ENCODE measurements around the gene ITGA1.

The ITGA1 gene

DNA sequence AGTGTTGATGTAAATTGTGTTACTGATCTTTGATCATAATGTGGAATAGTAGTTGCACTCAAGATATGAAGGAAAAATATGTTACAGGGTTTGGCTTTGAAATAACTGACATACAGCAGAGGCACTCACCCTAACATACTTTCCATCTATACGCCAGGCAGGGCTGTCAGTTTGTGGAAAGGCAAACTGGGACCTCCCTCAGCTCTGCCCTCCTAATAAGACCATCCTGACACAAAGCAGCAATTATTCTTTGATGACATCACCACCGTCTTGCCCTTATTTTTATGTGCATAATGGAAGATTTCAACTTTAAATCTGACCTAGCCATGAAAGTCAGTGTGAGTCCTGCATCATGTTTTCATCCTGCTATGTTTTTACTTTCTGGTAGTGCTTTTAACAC is 42.9 kb downstream of the ITGA1 start:
- no peak for ATAC-seq
- no peak for TF ChIP-seq PPARA (CRISPR knock-in tag; IDR thresholded peaks at IDR 0.05; ENCODE audit: borderline replicate concordance)
- TF ChIP-seq, protein P1, sequence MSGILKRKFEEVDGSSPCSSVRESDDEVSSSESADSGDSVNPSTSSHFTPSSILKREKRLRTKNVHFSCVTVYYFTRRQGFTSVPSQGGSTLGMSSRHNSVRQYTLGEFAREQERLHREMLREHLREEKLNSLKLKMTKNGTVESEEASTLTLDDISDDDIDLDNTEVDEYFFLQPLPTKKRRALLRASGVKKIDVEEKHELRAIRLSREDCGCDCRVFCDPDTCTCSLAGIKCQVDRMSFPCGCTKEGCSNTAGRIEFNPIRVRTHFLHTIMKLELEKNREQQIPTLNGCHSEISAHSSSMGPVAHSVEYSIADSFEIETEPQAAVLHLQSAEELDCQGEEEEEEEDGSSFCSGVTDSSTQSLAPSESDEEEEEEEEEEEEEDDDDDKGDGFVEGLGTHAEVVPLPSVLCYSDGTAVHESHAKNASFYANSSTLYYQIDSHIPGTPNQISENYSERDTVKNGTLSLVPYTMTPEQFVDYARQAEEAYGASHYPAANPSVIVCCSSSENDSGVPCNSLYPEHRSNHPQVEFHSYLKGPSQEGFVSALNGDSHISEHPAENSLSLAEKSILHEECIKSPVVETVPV (CRISPR knock-in tag; IDR thresholded peaks at IDR 0.05): no peak
- TF ChIP-seq, protein P2, sequence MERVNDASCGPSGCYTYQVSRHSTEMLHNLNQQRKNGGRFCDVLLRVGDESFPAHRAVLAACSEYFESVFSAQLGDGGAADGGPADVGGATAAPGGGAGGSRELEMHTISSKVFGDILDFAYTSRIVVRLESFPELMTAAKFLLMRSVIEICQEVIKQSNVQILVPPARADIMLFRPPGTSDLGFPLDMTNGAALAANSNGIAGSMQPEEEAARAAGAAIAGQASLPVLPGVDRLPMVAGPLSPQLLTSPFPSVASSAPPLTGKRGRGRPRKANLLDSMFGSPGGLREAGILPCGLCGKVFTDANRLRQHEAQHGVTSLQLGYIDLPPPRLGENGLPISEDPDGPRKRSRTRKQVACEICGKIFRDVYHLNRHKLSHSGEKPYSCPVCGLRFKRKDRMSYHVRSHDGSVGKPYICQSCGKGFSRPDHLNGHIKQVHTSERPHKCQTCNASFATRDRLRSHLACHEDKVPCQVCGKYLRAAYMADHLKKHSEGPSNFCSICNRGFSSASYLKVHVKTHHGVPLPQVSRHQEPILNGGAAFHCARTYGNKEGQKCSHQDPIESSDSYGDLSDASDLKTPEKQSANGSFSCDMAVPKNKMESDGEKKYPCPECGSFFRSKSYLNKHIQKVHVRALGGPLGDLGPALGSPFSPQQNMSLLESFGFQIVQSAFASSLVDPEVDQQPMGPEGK (CRISPR knock-in tag; IDR thresholded peaks at IDR 0.05; ENCODE audit: borderline replicate concordance): no peak
- TF ChIP-seq ISL1 (CRISPR knock-in tag; IDR thresholded peaks at IDR 0.05): no peak
- TF ChIP-seq, protein P3, sequence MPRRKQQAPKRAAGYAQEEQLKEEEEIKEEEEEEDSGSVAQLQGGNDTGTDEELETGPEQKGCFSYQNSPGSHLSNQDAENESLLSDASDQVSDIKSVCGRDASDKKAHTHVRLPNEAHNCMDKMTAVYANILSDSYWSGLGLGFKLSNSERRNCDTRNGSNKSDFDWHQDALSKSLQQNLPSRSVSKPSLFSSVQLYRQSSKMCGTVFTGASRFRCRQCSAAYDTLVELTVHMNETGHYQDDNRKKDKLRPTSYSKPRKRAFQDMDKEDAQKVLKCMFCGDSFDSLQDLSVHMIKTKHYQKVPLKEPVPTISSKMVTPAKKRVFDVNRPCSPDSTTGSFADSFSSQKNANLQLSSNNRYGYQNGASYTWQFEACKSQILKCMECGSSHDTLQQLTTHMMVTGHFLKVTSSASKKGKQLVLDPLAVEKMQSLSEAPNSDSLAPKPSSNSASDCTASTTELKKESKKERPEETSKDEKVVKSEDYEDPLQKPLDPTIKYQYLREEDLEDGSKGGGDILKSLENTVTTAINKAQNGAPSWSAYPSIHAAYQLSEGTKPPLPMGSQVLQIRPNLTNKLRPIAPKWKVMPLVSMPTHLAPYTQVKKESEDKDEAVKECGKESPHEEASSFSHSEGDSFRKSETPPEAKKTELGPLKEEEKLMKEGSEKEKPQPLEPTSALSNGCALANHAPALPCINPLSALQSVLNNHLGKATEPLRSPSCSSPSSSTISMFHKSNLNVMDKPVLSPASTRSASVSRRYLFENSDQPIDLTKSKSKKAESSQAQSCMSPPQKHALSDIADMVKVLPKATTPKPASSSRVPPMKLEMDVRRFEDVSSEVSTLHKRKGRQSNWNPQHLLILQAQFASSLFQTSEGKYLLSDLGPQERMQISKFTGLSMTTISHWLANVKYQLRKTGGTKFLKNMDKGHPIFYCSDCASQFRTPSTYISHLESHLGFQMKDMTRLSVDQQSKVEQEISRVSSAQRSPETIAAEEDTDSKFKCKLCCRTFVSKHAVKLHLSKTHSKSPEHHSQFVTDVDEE (CRISPR knock-in tag; IDR thresholded peaks at IDR 0.05): no peak
- TF ChIP-seq TCF4 (CRISPR knock-in tag; IDR thresholded peaks at IDR 0.05; ENCODE audit: borderline replicate concordance): no peak
- no peak for TF ChIP-seq GLIS3 (CRISPR knock-in tag; IDR thresholded peaks at IDR 0.05)
- TF ChIP-seq CSDC2 (CRISPR knock-in tag; IDR thresholded peaks at IDR 0.05): no peak
- TF ChIP-seq OSR1 (CRISPR knock-in tag; IDR thresholded peaks at IDR 0.05): no peak
- TF ChIP-seq ZNF70 (CRISPR knock-in tag; IDR thresholded peaks at IDR 0.05): no peak
- no peak for TF ChIP-seq ZC3H10 (CRISPR knock-in tag; IDR thresholded peaks at IDR 0.05)
- TF ChIP-seq TOX (CRISPR knock-in tag; IDR thresholded peaks at IDR 0.05; ENCODE audit: borderline replicate concordance): no peak
- TF ChIP-seq SNAI2 (CRISPR knock-in tag; IDR thresholded peaks at IDR 0.05): no peak
- TF ChIP-seq ZFP30 (CRISPR knock-in tag; IDR thresholded peaks at IDR 0.05): no peak
- no peak for TF ChIP-seq RARB (CRISPR knock-in tag; IDR thresholded peaks at IDR 0.05)
- TF ChIP-seq ZFP3 (CRISPR knock-in tag; IDR thresholded peaks at IDR 0.05): no peak
- no peak for TF ChIP-seq ARNTL (CRISPR knock-in tag; IDR thresholded peaks at IDR 0.05; ENCODE audit: borderline replicate concordance, low read depth)
- no peak for TF ChIP-seq ZNF565 (CRISPR knock-in tag; conservative IDR thresholded peaks at IDR 0.05; ENCODE audit: low read depth)
- TF ChIP-seq BACH2 (CRISPR knock-in tag; IDR thresholded peaks at IDR 0.05; ENCODE audit: borderline replicate concordance): no peak

DNA sequence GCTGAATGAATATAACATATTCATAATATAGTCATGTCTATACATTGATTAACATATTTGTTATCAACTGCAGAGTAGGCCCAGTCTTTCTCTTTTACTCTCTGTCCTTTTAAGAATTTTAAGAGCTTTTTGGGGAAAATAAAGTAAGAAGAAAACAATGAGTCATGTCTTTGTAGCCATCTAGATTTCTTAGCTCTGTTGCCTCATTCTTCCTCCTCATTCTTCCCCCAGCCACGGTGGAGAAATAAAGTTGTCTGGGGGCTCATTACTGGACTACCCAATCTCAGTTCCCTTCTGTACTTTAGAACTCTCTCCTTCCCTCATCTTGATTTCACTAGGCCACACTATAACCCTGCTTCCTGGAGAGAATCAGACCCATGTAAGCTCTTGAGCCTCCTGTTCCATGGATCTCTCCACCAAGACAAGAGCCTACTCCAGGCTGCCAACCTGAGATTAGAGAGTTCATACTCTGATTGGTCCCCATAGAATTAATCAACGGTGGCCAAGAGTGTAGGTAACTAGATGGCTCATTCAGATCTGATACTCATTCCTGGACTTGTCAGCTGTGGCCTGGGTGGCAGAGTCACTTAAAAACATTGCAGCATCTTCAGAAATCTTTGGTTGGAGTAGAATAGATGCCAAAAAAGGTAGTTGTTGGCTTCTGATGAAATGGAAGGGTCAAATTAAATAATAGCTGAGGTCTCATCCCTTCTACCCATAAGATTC is 44.2 kb downstream of the ITGA1 start:
- ATAC-seq: no peak
- no peak for TF ChIP-seq ZFP30 (CRISPR knock-in tag; IDR thresholded peaks at IDR 0.05)
- no peak for TF ChIP-seq ESRRG (CRISPR knock-in tag; IDR thresholded peaks at IDR 0.05)
- TF ChIP-seq, protein P4, sequence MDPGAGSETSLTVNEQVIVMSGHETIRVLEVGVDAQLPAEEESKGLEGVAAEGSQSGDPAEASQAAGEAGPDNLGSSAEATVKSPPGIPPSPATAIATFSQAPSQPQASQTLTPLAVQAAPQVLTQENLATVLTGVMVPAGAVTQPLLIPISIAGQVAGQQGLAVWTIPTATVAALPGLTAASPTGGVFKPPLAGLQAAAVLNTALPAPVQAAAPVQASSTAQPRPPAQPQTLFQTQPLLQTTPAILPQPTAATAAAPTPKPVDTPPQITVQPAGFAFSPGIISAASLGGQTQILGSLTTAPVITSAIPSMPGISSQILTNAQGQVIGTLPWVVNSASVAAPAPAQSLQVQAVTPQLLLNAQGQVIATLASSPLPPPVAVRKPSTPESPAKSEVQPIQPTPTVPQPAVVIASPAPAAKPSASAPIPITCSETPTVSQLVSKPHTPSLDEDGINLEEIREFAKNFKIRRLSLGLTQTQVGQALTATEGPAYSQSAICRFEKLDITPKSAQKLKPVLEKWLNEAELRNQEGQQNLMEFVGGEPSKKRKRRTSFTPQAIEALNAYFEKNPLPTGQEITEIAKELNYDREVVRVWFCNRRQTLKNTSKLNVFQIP (CRISPR knock-in tag; IDR thresholded peaks at IDR 0.05; ENCODE audit: borderline replicate concordance, low read depth): no peak
- TF ChIP-seq ZNF8 (CRISPR knock-in tag; IDR thresholded peaks at IDR 0.05): no peak
- no peak for TF ChIP-seq CSDC2 (CRISPR knock-in tag; IDR thresholded peaks at IDR 0.05)
- TF ChIP-seq, protein P1 (CRISPR knock-in tag; IDR thresholded peaks at IDR 0.05): no peak
- TF ChIP-seq, protein P5, sequence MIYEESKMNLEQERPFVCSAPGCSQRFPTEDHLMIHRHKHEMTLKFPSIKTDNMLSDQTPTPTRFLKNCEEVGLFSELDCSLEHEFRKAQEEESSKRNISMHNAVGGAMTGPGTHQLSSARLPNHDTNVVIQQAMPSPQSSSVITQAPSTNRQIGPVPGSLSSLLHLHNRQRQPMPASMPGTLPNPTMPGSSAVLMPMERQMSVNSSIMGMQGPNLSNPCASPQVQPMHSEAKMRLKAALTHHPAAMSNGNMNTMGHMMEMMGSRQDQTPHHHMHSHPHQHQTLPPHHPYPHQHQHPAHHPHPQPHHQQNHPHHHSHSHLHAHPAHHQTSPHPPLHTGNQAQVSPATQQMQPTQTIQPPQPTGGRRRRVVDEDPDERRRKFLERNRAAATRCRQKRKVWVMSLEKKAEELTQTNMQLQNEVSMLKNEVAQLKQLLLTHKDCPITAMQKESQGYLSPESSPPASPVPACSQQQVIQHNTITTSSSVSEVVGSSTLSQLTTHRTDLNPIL (CRISPR knock-in tag; IDR thresholded peaks at IDR 0.05; ENCODE audit: low read depth): no peak
- TF ChIP-seq SNAI2 (CRISPR knock-in tag; IDR thresholded peaks at IDR 0.05): no peak
- no peak for TF ChIP-seq TOX (CRISPR knock-in tag; IDR thresholded peaks at IDR 0.05; ENCODE audit: borderline replicate concordance)

Data from SK-N-SH treated with all-trans-retinoic acid at 6 μM for 48 hours (cell line).